Activated CD4-positive, alpha-beta memory T cell treated with anti-CD3 and anti-CD28 coated beads for 36 hours (primary cell): Measurements from ENCODE around the gene BRICD5. TPM values are rescaled to one million over a fixed set of nuclear protein-coding genes. Genes with fewer than 3 reads are reported as not detected.
"Not testable (repeated sequence)": the region's sequence is repeated elsewhere in the genome, so short reads cannot be mapped to it uniquely, and the experiment has no call there.

Source experiments
- CTCF ChIA-PET: fragments of 350-600 bp; sonication (Branson Sonifier 250); formaldehyde crosslinking; loops from one replicate; lab custom pipeline; 2021; ENCODE audit warnings: antibody characterized with exemption, inconsistent platforms; lab: Charles Lee
- POLR2A ChIA-PET: fragments of 350-600 bp; sonication (Branson Sonifier 250); formaldehyde crosslinking; loops from one replicate; lab custom pipeline; 2021; ENCODE audit warnings: antibody characterized with exemption; lab: Charles Lee
- DNase-seq: peaks from one replicate; pipeline ENCODE4 v3.0.0-alpha.2; 2020
- H3K27ac Mint-ChIP-seq: one replicate; pipeline ENCODE4 v1.8.0; 2021; ENCODE audit warnings: mixed read lengths
- H3K27me3 Mint-ChIP-seq: one replicate; pipeline ENCODE4 v1.8.0; 2021; ENCODE audit warnings: mixed read lengths
- H3K36me3 Mint-ChIP-seq: one replicate; pipeline ENCODE4 v1.8.0; 2021; ENCODE audit warnings: mixed read lengths
- H3K4me1 Mint-ChIP-seq: one replicate; pipeline ENCODE4 v1.8.0; 2021; ENCODE audit warnings: low read depth, mixed read lengths
- H3K4me3 Mint-ChIP-seq: one replicate; pipeline ENCODE4 v1.8.0; 2021; ENCODE audit warnings: mild to moderate bottlenecking, mixed read lengths
- H3K9me3 Mint-ChIP-seq: one replicate; pipeline ENCODE4 v1.8.0; 2021; ENCODE audit warnings: mixed read lengths
- intact Hi-C: fragments of 100-400 bp; cut with micrococcal nuclease; formaldehyde crosslinking; loops from one replicate; pipeline ENCODE4 v1.15.1; 2023
- total RNA-seq, 2 experiments: library from RNA; stranded (reverse); gene quantifications; one replicate each; pipeline ENCODE4 v1.2.3, GENCODE V29; 2021

Gene BRICD5
- total RNA-seq, 2 experiments from 2014 or later, result 5.7 to 8.5 TPM

- H3K36me3 Mint-ChIP-seq, result peaks cover 22% of the 10 kb centered on the region
- ChIA-PET CTCF (interaction anchor here (0.7 kb wide), 2 partner anchors 10 to 1961 kb away, joined by 3 read pairs; no protein-coding TSS in a partner anchor), POLR2A (interaction anchor here (1.3 kb wide), 1 partner anchor 49 kb away, joined by 5 read pairs; the partner anchor contains the start of gene TRAF7)
- H3K27ac Mint-ChIP-seq, result peak overlapping the region; percentile 60
- intact Hi-C loops, result loop anchor here (1.0 to 5.0 kb wide), 3 partner anchors 11 to 48 kb away; partner anchors contain the start of genes E4F1 and ECI1
- DNase-seq, result no peak
- no peaks in the 10 kb centered on the region for H3K9me3 Mint-ChIP-seq
- H3K4me3 Mint-ChIP-seq, result peak overlapping the region; percentile 73
- H3K4me1 Mint-ChIP-seq, result peaks cover 26% of the 10 kb centered on the region
- peaks cover 1% of the 10 kb centered on the region for H3K27me3 Mint-ChIP-seq
Observed at GRCh38 chr16:2204416-2205103, 6.1 kb downstream of the BRICD5 start.

GRCh38 chr16:2203119-2203688, 7.5 kb downstream of the BRICD5 start:
- POLR2A ChIA-PET, result interaction anchor here (1.2 to 1.3 kb wide), 2 partner anchors 48 to 50 kb away, joined by 3 to 5 read pairs; partner anchors contain the start of gene TRAF7
- CTCF ChIA-PET, result interaction anchor here (1.2 kb wide), 1 partner anchor 9 kb away, joined by 5 read pairs; no protein-coding TSS in a partner anchor

GRCh38 chr16:2200313-2200712, 10.3 kb downstream of the BRICD5 start:
- Mint-ChIP-seq H3K36me3 (peaks cover 2% of the 10 kb centered on the region), H3K4me3 (no peak overlapping the region), H3K4me1 (peaks cover 9% of the 10 kb centered on the region), H3K27me3 (peaks cover 22% of the 10 kb centered on the region), H3K27ac (no peak overlapping the region), H3K9me3 (no peaks in the 10 kb centered on the region)
- intact Hi-C loops, result no loop called here
- no peak for DNase-seq
- POLR2A ChIA-PET, result interaction anchor here (1.0 kb wide), 1 partner anchor 14 kb away, joined by 3 read pairs; the partner anchor contains the start of gene PGP
- CTCF ChIA-PET, result no interaction called here

More at GRCh38 chr16:2203119-2203688, 7.5 kb downstream of the BRICD5 start:
- Mint-ChIP-seq H3K4me3 (peak overlapping the region; percentile 13), H3K4me1 (peaks cover 26% of the 10 kb centered on the region), H3K27me3 (peaks cover 11% of the 10 kb centered on the region), H3K36me3 (peaks cover 21% of the 10 kb centered on the region)
- H3K9me3 Mint-ChIP-seq, H3K27ac Mint-ChIP-seq, DNase-seq, intact Hi-C loops: not testable (repeated sequence)

DNA sequence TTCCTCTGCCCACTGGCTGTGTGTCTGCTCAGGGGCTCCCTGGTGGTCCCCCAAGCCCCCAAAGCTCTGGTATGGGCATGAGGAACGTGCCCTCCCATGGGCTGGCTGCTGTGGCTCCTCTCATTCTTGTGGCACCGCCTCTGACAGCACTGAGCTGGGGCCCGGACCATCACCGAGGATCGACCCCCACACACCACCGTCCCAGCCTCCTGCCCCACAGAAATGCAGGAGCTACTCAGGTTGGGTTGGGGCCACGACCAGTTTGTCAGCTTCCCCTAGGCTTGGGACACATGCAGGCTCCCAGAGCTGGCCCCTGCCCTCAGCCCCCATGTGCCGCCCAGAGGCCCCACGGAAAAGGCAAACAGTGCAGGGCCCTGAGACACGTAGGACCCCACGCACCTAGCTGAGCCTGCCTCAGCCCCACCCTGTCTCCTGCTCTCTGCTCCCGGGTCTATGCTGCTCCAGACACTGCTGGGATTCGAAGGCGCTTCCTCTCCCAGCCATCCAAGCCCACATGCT, 11.0 kb downstream of the BRICD5 start:
- ChIA-PET POLR2A (interaction anchor here (1.0 kb wide), 1 partner anchor 15 kb away, joined by 3 read pairs; the partner anchor contains the start of gene PGP), CTCF (no interaction called here)
- Mint-ChIP-seq H3K4me1 (peaks cover 11% of the 10 kb centered on the region), H3K36me3 (peaks cover 2% of the 10 kb centered on the region), H3K27me3 (peaks cover 28% of the 10 kb centered on the region), H3K9me3 (no peaks in the 10 kb centered on the region), H3K4me3 (no peak overlapping the region), H3K27ac (no peak overlapping the region)
- intact Hi-C loops, result loop anchor here (10.0 kb wide), 1 partner anchor 305 kb away; no protein-coding TSS in a partner anchor
- DNase-seq, result no peak

DNA sequence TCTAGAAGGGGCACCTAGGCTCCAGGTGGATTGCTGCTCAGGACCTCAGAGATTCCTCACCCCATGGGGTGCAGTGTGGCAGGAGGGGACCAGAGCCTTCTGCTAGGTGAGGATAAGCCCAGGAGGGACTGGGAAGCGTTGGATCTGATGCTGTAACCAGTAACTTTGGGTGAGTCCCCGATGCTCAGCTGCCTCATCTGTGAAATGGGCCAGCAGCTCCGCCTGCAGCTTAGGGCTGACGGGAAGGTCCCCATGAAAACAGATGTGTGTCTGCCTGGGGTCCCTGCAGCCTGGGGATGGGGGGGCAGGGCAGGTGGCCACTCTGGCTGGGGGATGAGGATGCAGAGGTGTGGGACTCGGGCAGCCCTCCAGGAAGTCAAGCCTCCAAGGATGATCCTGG, 11.6 kb downstream of the BRICD5 start:
- no peaks in the 10 kb centered on the region for H3K9me3 Mint-ChIP-seq
- H3K4me1 Mint-ChIP-seq, result peaks cover 7% of the 10 kb centered on the region
- ChIA-PET CTCF (no interaction called here), POLR2A (no interaction called here)
- H3K27ac Mint-ChIP-seq, result no peak overlapping the region
- DNase-seq, result no peak
- H3K36me3 Mint-ChIP-seq, result no peaks in the 10 kb centered on the region
- peaks cover 29% of the 10 kb centered on the region for H3K27me3 Mint-ChIP-seq
- intact Hi-C loops, result loop anchor here (10.0 kb wide), 1 partner anchor 306 kb away; no protein-coding TSS in a partner anchor
- H3K4me3 Mint-ChIP-seq, result no peak overlapping the region

DNA sequence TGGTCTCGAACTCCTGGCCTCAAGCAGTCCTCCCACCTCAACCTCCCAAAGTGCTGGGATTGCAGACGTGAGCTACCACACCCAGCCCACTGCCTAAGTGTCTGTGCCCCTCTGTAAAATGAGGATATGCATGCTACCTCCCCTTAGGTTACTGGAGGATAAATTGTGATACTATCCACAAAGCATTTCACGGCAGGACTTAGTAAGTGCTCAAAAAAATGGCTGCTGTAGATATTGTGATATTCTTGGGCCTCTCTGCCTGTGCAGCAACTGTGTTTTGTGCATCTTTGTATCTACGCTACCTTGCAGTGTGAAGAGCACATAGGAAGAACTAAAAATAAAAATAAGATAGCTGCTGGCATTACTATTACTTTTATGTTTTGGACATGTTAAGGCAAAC, 12.4 kb downstream of the BRICD5 start:
- no peak for DNase-seq
- Mint-ChIP-seq H3K27ac (no peak overlapping the region), H3K27me3 (peaks cover 29% of the 10 kb centered on the region), H3K4me3 (no peak overlapping the region), H3K36me3 (no peaks in the 10 kb centered on the region), H3K9me3 (no peaks in the 10 kb centered on the region), H3K4me1 (peaks cover 4% of the 10 kb centered on the region)
- intact Hi-C loops, result loop anchor here (10.0 kb wide), 1 partner anchor 307 kb away; no protein-coding TSS in a partner anchor
- POLR2A ChIA-PET, result no interaction called here
- CTCF ChIA-PET, result no interaction called here

GRCh38 chr16:2197765-2198164, 12.9 kb downstream of the BRICD5 start:
- no peak for DNase-seq
- Mint-ChIP-seq H3K27me3 (peaks cover 29% of the 10 kb centered on the region), H3K36me3 (no peaks in the 10 kb centered on the region), H3K4me3 (no peak overlapping the region), H3K9me3 (no peaks in the 10 kb centered on the region), H3K4me1 (peaks cover 4% of the 10 kb centered on the region), H3K27ac (no peak overlapping the region)
- intact Hi-C loops, result loop anchor here (10.0 kb wide), 1 partner anchor 307 kb away; no protein-coding TSS in a partner anchor
- CTCF ChIA-PET, result no interaction called here
- POLR2A ChIA-PET, result no interaction called here

GRCh38 chr16:2196981-2197511, 13.6 kb downstream of the BRICD5 start:
- DNase-seq, result no peak
- Mint-ChIP-seq H3K9me3 (no peaks in the 10 kb centered on the region), H3K27ac (no peak overlapping the region), H3K4me1 (peaks cover 4% of the 10 kb centered on the region), H3K36me3 (no peaks in the 10 kb centered on the region), H3K4me3 (peak overlapping the region; percentile 41), H3K27me3 (peaks cover 29% of the 10 kb centered on the region)
- POLR2A ChIA-PET, result no interaction called here
- CTCF ChIA-PET, result interaction anchor here (3.9 kb wide), 1 partner anchor 55 kb away, joined by 31 read pairs; the partner anchor contains the start of gene ECI1
- intact Hi-C loops, result loop anchor here (10.0 kb wide), 1 partner anchor 308 kb away; no protein-coding TSS in a partner anchor

- peak within 1 kb of the TSS; percentile 41 for H3K4me3 Mint-ChIP-seq
- H3K27ac Mint-ChIP-seq, result no peak within 1 kb of the TSS
- peaks cover 29% of the 10 kb centered on the region for H3K27me3 Mint-ChIP-seq
- intact Hi-C loops, result loop anchor here (10.0 kb wide), 1 partner anchor 308 kb away; no protein-coding TSS in a partner anchor
- ChIA-PET CTCF (interaction anchor here (3.9 kb wide), 1 partner anchor 56 kb away, joined by 31 read pairs; the partner anchor contains the start of gene ECI1), POLR2A (no interaction called here)
- H3K36me3 Mint-ChIP-seq, result no peaks in the 10 kb centered on the region
- H3K9me3 Mint-ChIP-seq, result no peaks in the 10 kb centered on the region
- peaks cover 4% of the 10 kb centered on the region for H3K4me1 Mint-ChIP-seq
- no peak for DNase-seq
Observed at GRCh38 chr16:2196162-2196980, 14.3 kb downstream of the BRICD5 start, which contains the start of gene CASKIN1. TSS of gene CASKIN1 (minus strand) at chr16:2196605. CDS start at chr16:2196432, 173 bp downstream.

- intact Hi-C loops, result loop anchor here (10.0 kb wide), 1 partner anchor 309 kb away; no protein-coding TSS in a partner anchor
- peaks cover 4% of the 10 kb centered on the region for H3K4me1 Mint-ChIP-seq
- CTCF ChIA-PET, result interaction anchor here (1.1 to 3.9 kb wide), 11 partner anchors 8 to 318 kb away, joined by 3 to 31 read pairs (median 7); partner anchors contain the start of genes ABCA3, CCNF, E4F1 and ECI1
- H3K4me3 Mint-ChIP-seq, result no peak overlapping the region
- no peaks in the 10 kb centered on the region for H3K9me3 Mint-ChIP-seq
- POLR2A ChIA-PET, result interaction anchor here (1.4 to 1.5 kb wide), 2 partner anchors 19 to 56 kb away, joined by 4 to 6 read pairs; partner anchors contain the start of genes ECI1 and PGP
- no peaks in the 10 kb centered on the region for H3K36me3 Mint-ChIP-seq
- no peak for DNase-seq
- peaks cover 29% of the 10 kb centered on the region for H3K27me3 Mint-ChIP-seq
- H3K27ac Mint-ChIP-seq, result no peak overlapping the region
Observed at GRCh38 chr16:2195322-2196161, 15.1 kb downstream of the BRICD5 start.
